Activated CD4-positive, alpha-beta T cell treated with anti-CD3 and anti-CD28 coated beads for 48 hours (primary cell): ENCODE measurements around the gene DLD.
"Not testable (repeated sequence)": the region's sequence is repeated elsewhere in the genome, so short reads cannot be mapped to it uniquely, and the experiment has no call there.

ENCODE experiments used
- DNase-seq: peaks from one replicate; pipeline ENCODE4 v3.0.0-alpha.2; 2020

Gene DLD

GRCh38 chr7:107890962-107891635 lies at the start of gene DLD:
TSS of gene DLD (plus strand) at chr7:107891183. CDS start at chr7:107891251, 68 bp downstream.
- peak; percentile 96 for DNase-seq

- no peak for DNase-seq
These were observed 48.8 kb upstream of the DLD start for GRCh38 chr7:107842213-107842612.

GRCh38 chr7:107843184-107843583 lies 47.8 kb upstream of the DLD start:
- DNase-seq: no peak

- no peak for DNase-seq
These were observed 44.7 kb upstream of the DLD start for GRCh38 chr7:107846324-107846723.

- DNase-seq: no peak
These were observed 43.7 kb upstream of the DLD start for GRCh38 chr7:107847168-107847835.

GRCh38 chr7:107847836-107848175 lies 43.2 kb upstream of the DLD start:
- not testable (repeated sequence) for DNase-seq

- not testable (repeated sequence) for DNase-seq
These were observed 42.8 kb upstream of the DLD start for GRCh38 chr7:107848211-107848610.

GRCh38 chr7:107850216-107850615 lies 40.8 kb upstream of the DLD start:
- no peak for DNase-seq

- DNase-seq: no peak
These were observed 40.3 kb upstream of the DLD start for GRCh38 chr7:107850643-107851042.

GRCh38 chr7:107854454-107854853 lies 36.5 kb upstream of the DLD start:
- DNase-seq: no peak

GRCh38 chr7:107854989-107855388 lies 36.0 kb upstream of the DLD start:
- DNase-seq: no peak

GRCh38 chr7:107856806-107857540 lies 34.0 kb upstream of the DLD start:
- peak; percentile 14 for DNase-seq

- no peak for DNase-seq
These were observed 33.5 kb upstream of the DLD start for GRCh38 chr7:107857541-107857912.

- no peak for DNase-seq
These were observed 32.7 kb upstream of the DLD start for GRCh38 chr7:107858280-107858679.

GRCh38 chr7:107860279-107860961 lies 30.6 kb upstream of the DLD start:
- DNase-seq: no peak

GRCh38 chr7:107860981-107861652 lies 29.9 kb upstream of the DLD start:
- DNase-seq: no peak

- DNase-seq: peak; percentile 41
These were observed 24.8 kb upstream of the DLD start for GRCh38 chr7:107865956-107866775.

GRCh38 chr7:107867858-107868466 lies 23.0 kb upstream of the DLD start:
- DNase-seq: no peak

GRCh38 chr7:107870427-107871000 lies 20.5 kb upstream of the DLD start:
- no peak for DNase-seq

- DNase-seq: no peak
These were observed 16.9 kb upstream of the DLD start for GRCh38 chr7:107874111-107874510.
